Measurements from ENCODE around the gene SMAD9.

DNA sequence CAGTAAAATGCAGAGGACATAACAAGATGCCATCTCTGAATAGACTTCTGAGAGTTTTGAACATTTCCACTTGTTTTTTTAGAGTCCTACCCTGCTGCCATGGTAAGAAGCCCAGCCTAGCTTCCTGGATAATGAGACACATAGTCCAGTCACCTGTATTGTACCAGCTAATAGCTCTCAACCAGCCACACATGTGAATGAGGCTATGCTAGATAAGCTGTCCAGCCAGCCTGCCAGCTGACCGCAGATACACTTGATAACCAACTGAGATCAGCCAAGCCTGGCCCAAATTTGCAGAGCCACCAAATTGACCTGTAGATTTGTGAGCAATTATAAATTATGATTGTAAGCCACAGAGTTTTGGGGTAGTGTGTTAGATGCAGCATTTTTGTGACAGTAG is 90.3 kb downstream of the SMAD9 start:
- TF ChIP-seq, protein P1, sequence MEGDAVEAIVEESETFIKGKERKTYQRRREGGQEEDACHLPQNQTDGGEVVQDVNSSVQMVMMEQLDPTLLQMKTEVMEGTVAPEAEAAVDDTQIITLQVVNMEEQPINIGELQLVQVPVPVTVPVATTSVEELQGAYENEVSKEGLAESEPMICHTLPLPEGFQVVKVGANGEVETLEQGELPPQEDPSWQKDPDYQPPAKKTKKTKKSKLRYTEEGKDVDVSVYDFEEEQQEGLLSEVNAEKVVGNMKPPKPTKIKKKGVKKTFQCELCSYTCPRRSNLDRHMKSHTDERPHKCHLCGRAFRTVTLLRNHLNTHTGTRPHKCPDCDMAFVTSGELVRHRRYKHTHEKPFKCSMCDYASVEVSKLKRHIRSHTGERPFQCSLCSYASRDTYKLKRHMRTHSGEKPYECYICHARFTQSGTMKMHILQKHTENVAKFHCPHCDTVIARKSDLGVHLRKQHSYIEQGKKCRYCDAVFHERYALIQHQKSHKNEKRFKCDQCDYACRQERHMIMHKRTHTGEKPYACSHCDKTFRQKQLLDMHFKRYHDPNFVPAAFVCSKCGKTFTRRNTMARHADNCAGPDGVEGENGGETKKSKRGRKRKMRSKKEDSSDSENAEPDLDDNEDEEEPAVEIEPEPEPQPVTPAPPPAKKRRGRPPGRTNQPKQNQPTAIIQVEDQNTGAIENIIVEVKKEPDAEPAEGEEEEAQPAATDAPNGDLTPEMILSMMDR (conservative IDR thresholded peaks at IDR 0.05; ENCODE audit: low read depth, low read length): no peak
- TF ChIP-seq EZH2 (IDR thresholded peaks at IDR 0.05; ENCODE audit: low read length, unreplicated experiment) (no peak), EZH2phosphoT487 (IDR thresholded peaks at IDR 0.05; ENCODE audit: borderline replicate concordance, low read length) (no peak)
